DMS114 treated with DMSO at 0.1 percent for 48 hours (cell line): ENCODE results near the gene COL15A1.

ENCODE experiments used
- DNase-seq: peaks from one replicate; lab custom pipeline; 2025; ENCODE audit not compliant: unreplicated experiment; lab: John Stamatoyannopoulos, UW

Gene COL15A1

GRCh38 chr9:99030610-99031109 lies 87.0 kb downstream of the COL15A1 start:
- DNase-seq, result no peak

DNA sequence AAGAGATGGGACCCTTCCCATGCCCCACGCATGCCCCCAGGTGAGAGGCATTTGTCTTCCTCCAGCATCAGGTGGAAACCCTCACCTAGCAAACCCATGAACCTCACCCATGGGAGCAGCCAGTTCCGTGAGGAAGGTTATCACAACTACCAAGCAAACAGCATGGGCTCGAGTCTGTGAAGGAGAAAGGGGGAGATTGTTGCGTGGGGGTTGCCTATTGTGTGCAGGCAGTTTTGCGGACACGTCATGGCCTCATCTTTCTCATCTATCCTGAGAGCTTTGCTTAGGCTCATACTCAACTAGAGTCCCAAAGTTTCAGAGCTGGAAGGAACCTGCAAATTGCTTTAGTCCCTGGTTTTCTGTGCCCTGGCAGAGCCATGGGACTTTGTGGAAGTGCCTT lies 87.6 kb downstream of the COL15A1 start:
- no peak for DNase-seq

DNA sequence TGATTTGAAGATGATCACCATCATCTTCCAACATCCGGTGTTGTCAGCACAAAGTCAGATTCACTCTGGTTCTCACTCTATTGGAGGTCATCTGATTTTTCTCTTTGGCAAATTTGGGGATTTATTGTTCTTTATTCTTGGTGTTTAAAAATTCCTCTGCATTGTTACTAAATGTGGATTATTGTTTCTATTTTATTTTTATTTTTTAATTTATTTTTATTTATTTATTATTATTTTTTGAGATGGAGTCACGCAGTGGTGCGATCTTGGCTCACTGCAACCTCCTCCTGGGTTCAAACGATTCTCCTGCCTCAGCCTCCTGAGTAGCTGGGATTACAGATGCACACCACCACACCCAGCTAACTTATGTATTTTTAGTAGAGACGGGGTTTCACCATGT lies 88.3 kb downstream of the COL15A1 start:
- DNase-seq, result no peak

- DNase-seq, result no peak
Observed at GRCh38 chr9:99034149-99034548, 90.4 kb downstream of the COL15A1 start.

GRCh38 chr9:99035313-99035712 lies 91.6 kb downstream of the COL15A1 start:
- DNase-seq, result no peak

GRCh38 chr9:99037769-99038483 lies 94.2 kb downstream of the COL15A1 start:
- no peak for DNase-seq

DNA sequence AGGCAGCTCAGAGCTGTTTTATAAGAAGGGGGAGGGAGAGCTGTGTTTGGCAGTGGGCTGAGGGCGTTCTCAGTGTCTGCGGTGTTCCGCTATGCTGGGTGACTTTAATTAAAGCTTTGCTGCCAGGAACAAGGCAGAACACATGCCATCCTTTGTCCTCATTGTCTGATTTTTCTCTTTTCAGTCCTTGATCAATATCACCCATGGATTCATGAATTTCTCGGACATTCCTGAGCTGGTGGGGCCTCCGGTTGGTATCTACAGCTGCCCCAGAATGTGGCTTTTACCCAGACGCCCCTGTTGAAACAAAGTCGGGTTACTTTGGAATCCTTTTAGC lies 94.7 kb downstream of the COL15A1 start:
- no peak for DNase-seq

DNA sequence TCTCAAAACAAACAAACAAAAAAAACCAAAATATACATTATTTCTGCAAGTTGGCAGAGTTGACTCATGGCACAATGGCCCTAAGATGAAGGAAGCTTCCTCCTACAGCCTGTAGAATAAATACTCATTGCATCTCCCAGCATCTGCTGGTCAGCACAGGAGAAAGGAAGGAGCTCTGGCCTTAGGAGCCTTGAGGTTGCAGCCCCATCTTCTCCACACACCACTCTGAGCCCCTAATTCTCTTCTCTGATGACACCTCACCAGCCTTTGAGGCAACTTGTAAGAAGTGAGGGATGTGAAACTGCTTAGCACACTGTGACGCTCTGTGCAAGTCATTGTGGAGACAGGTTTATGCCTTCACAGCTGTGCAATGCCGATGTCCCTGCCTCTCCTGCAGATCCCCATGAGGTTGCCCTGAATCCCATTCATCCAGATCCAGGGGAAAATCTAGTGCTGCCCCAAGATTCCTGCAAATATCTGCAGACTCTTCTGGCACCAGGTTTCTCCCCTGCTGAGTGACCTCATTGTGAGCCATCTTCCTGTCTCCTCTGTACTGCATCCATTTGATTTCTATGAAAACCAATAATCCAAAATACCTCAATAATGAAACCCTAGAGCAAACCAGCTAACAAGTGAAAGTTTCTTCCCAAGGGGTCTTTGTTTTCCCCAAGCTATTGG lies 95.9 kb downstream of the COL15A1 start:
- no peak for DNase-seq

- DNase-seq, result no peak
Observed at GRCh38 chr9:99040251-99040900, 96.7 kb downstream of the COL15A1 start.

- no peak for DNase-seq
Observed at GRCh38 chr9:99040911-99041582, 97.3 kb downstream of the COL15A1 start.

DNA sequence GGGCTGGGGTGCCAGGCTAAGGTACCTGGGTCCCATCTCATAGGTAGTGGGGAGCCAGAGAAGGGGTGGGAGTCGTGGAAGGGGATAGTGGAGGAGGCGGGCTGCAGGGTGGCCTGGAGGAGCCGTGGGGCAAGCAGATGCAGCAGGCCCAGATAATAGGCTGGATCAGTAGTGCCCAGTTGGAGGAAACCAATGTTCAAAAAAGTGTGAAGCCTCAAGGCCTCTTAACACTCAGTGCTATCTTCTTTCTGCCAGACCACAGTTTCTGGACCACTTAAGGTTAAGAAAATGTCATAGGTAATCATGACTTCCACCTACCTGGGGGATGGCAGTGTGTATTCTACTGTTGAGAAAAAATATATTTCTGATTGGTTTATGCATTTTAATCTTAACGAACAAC lies 97.9 kb downstream of the COL15A1 start:
- DNase-seq, result no peak

DNA sequence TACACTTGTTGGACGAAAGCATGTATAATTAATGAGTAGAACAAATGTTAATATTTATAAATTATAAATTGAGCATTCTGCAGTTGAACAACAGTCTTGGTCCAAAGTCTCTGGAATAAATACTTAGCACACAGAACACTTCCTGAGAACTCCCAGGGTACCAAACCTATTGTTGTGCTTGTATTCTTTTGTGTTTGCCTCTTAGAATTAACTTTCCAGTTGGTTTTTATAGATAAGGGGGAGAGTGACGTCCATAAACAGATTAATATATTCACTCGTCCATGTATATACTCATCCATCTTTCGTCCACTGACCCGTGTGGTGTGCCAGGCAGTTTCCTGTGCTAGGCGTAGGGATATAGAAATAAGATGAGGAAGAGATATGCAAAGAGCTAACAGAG lies 98.9 kb downstream of the COL15A1 start:
- DNase-seq, result no peak

DNA sequence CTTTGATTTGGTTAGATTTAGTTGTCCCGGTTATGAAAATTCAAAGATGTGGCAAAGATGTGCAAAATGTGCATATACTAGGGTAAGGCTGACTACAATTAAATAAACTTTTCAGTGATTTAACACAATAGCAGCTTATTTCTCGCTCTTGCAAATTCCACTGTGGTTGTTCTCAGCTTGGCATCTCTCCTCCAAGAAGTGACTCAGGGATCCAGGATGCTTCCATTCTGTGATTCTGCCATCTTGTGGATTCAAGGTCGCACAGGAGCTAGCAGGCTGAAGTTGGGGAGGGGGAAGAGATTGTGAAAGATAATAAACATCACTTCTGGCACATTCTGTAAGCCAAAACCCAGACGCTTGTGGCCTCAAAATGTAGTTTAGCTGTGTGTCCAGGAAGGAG lies 101.1 kb downstream of the COL15A1 start:
- no peak for DNase-seq

GRCh38 chr9:99046068-99046467 lies 102.4 kb downstream of the COL15A1 start:
- DNase-seq, result no peak

GRCh38 chr9:99046542-99047071 lies 102.9 kb downstream of the COL15A1 start:
- no peak for DNase-seq

DNA sequence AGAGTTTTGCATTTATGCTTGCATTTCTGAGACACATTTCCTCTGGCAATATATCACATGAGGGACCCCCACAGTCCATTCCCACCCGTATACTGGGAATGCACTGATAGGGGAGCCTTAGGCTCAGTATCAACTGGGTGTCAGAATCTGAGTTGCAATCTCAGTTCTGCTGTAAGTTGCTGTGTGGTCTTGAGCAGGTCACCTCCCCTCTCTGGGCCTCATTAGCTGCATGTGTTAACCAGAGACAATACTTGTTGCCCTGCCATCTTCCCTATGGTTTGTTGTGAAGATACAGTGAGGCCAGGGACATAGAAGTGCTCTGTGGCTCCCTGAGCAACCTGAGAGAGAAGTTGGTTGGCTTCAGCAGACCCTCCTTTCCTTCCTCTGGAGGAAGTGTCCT lies 105.5 kb downstream of the COL15A1 start:
- DNase-seq, result no peak

GRCh38 chr9:99049641-99050040 lies 105.9 kb downstream of the COL15A1 start:
- no peak for DNase-seq

DNA sequence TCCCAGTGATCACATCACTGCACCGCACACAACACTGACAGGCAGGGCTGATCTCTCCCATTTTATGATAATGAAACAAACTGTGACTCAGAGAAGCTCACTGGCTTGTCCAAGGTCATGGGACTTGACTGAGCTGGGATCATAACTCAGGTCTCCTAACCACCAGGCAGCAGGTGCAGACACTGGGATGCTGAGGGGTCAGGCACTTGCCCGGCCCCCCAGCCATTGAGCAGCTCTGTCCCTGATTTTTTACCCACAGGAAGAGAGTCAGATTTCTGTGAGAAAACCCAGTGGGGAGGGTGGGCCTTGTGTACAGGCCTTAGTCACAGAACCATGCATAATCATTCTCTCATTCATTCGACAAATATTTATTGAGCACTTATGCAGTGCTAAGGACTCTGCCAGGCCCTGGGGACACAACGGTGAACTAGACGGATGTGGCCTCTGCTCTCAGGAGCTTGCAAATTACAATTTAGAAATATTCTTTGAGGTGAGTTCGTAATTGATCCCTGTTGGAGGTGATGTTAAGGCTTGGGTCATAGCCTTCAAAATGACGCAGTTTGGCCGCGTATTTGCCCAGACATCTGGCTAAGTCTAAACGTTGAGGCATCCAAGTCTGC lies 106.7 kb downstream of the COL15A1 start:
- DNase-seq, result no peak

GRCh38 chr9:99050924-99051323 lies 107.2 kb downstream of the COL15A1 start:
- no peak for DNase-seq

DNA sequence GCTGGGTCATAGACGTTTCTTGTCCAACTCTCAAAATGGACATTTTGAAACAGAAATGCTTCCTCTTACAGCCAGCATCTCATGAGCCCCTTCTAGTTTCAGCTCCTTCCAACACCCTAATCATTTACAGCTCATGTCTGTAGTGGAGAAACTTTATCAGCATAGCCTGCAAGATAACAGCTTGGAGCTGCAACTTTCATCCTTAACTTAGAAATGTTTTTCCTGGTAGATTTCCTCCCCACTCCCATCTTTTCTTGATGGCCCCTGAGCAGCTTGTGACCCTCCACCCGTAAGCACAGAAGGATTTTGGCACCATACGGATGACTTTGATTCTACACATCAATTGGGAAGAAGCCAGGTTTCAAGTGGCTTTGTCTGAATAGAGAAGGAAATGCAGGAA lies 107.7 kb downstream of the COL15A1 start:
- DNase-seq, result no peak

DNA sequence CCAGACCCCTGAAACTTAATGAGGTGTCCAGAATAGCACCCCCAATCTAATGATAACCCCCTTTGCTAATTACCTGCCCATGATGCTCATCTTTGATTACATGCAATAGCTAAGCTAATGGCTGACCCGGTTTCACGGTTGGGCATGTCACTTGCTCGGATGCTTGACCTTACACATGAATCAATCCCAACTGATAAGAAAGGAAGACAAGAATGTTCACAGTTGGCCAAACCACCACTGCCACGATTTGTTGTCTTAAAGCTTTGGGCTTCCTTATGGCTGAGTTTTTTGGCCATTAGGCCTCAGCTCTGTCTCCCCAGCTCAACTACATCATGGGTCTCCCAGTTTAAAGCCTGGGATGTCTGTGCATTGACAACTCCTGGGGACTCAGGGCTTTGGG lies 108.1 kb downstream of the COL15A1 start:
- DNase-seq, result no peak
